WTC11 (cell line): ENCODE data around the gene KCND2. TPM values are rescaled to one million over a fixed set of nuclear protein-coding genes. Genes with fewer than 3 reads are reported as not detected.
A peak's percentile ranks its signal among the peaks of the same experiment; 100 is the strongest.

Source experiments
- ATAC-seq: fragments of 200-7000 bp; cut with Tn5 transposase; 2 replicates; pipeline ENCODE4 v1.10.0; 2021; ENCODE audit warnings: mild to moderate bottlenecking, moderate library complexity
- CTCF ChIA-PET: fragments of 300-600 bp; sonication (Branson Sonifier 250); formaldehyde crosslinking; loops from one replicate; lab custom pipeline; 2021; ENCODE audit warnings: antibody characterized with exemption; lab: Charles Lee
- POLR2A ChIA-PET: fragments of 350-600 bp; sonication (Branson Sonifier 250); formaldehyde crosslinking; loops from one replicate; lab custom pipeline; 2021; ENCODE audit warnings: antibody characterized with exemption; lab: Charles Lee
- DNase-seq: peaks from one replicate; pipeline ENCODE4 v3.0.0; 2021; ENCODE audit warnings: low spot score
- H3K27ac Mint-ChIP-seq: 2 replicates; pipeline ENCODE4 v1.8.0; 2021; ENCODE audit warnings: mixed read lengths
- H3K27me3 Mint-ChIP-seq: 2 replicates; pipeline ENCODE4 v1.8.0; 2021; ENCODE audit warnings: low read depth, mild to moderate bottlenecking, moderate library complexity, mixed read lengths
- H3K36me3 Mint-ChIP-seq: 2 replicates; pipeline ENCODE4 v1.8.0; 2021; ENCODE audit warnings: mixed read lengths
- H3K4me1 Mint-ChIP-seq: 2 replicates; pipeline ENCODE4 v1.8.0; 2022; ENCODE audit warnings: mixed read lengths
- H3K4me3 Mint-ChIP-seq: 2 replicates; pipeline ENCODE4 v1.8.0; 2021; ENCODE audit warnings: mild to moderate bottlenecking, moderate library complexity, mixed read lengths
- H3K9me3 Mint-ChIP-seq: 2 replicates; pipeline ENCODE4 v1.8.0; 2021; ENCODE audit warnings: mixed read lengths
- E2F5 ChIP-seq: sonication (generic); formaldehyde crosslinking; IDR thresholded peaks from 2 replicates; pipeline ENCODE4 v1.8.1; 2022; ENCODE audit warnings: mild to moderate bottlenecking, moderate library complexity, missing genetic modification reagents
- ELF4 ChIP-seq: sonication (generic); formaldehyde crosslinking; IDR thresholded peaks from 2 replicates; pipeline ENCODE4 v1.8.1; 2022; ENCODE audit warnings: low read depth, mild to moderate bottlenecking, moderate library complexity, missing genetic modification reagents
- ERG ChIP-seq: fragments of 250-450 bp; sonication (Bioruptor Pico); IDR thresholded peaks from 2 replicates; pipeline ENCODE4 v1.8.0; 2021; ENCODE audit warnings: mild to moderate bottlenecking
- GRHL2 ChIP-seq: fragments of 250-450 bp; sonication (Bioruptor Pico); IDR thresholded peaks from 2 replicates; pipeline ENCODE4 v1.8.0; 2022; ENCODE audit warnings: mild to moderate bottlenecking, moderate library complexity; ENCODE audit not compliant: insufficient replicate concordance, severe bottlenecking
- IRF1 ChIP-seq: sonication (generic); formaldehyde crosslinking; IDR thresholded peaks from 2 replicates; pipeline ENCODE4 v1.8.0; 2023; ENCODE audit warnings: missing genetic modification reagents
- MYBL2 ChIP-seq: sonication (generic); formaldehyde crosslinking; IDR thresholded peaks from 2 replicates; pipeline ENCODE4 v1.8.1; 2023; ENCODE audit warnings: mild to moderate bottlenecking, moderate library complexity, missing genetic modification reagents
- NFYB ChIP-seq: sonication (generic); formaldehyde crosslinking; conservative IDR thresholded peaks from 2 replicates; pipeline ENCODE4 v1.8.0; 2022; ENCODE audit warnings: low read depth, missing genetic modification reagents
- OVOL2 ChIP-seq: fragments of 250-450 bp; sonication (Bioruptor Pico); IDR thresholded peaks from 2 replicates; pipeline ENCODE4 v1.9.0; 2021; ENCODE audit warnings: mild to moderate bottlenecking, borderline replicate concordance
- SMAD4 ChIP-seq: sonication (generic); formaldehyde crosslinking; IDR thresholded peaks from 2 replicates; pipeline ENCODE4 v1.8.0; 2022; ENCODE audit warnings: mild to moderate bottlenecking, missing genetic modification reagents
- SOX15 ChIP-seq: fragments of 250-450 bp; sonication (Bioruptor Pico); IDR thresholded peaks from 2 replicates; pipeline ENCODE4 v1.9.0; 2021; ENCODE audit warnings: mild to moderate bottlenecking
- USF2 ChIP-seq: sonication (generic); formaldehyde crosslinking; IDR thresholded peaks from 2 replicates; pipeline ENCODE4 v1.8.1; 2023; ENCODE audit warnings: mild to moderate bottlenecking, missing genetic modification reagents, moderate library complexity
- ZBTB21 ChIP-seq: sonication (generic); formaldehyde crosslinking; IDR thresholded peaks from 2 replicates; pipeline ENCODE4 v1.8.1; 2023; ENCODE audit warnings: mild to moderate bottlenecking, missing genetic modification reagents, borderline replicate concordance
- ZNF219 ChIP-seq: sonication (generic); formaldehyde crosslinking; IDR thresholded peaks from 2 replicates; pipeline ENCODE4 v1.8.0; 2023; ENCODE audit warnings: missing genetic modification reagents, mild to moderate bottlenecking, borderline replicate concordance
- ZNF425 ChIP-seq: fragments of 250-450 bp; sonication (Bioruptor Pico); conservative IDR thresholded peaks from 2 replicates; pipeline ENCODE4 v1.9.0; 2021; ENCODE audit warnings: mild to moderate bottlenecking
- total RNA-seq: library from RNA; stranded (reverse); gene quantifications from 3 replicates; pipeline ENCODE4 v1.2.3, GENCODE V29; 2021
- TF ChIP-seq, protein P1 (sequence below): sonication (generic); formaldehyde crosslinking; conservative IDR thresholded peaks from 2 replicates; pipeline ENCODE4 v1.8.1; 2022; ENCODE audit warnings: mild to moderate bottlenecking, missing genetic modification reagents
- TF ChIP-seq, protein P2 (sequence below): fragments of 250-450 bp; sonication (Bioruptor Pico); IDR thresholded peaks from 2 replicates; pipeline ENCODE4 v1.9.0; 2021; ENCODE audit warnings: mild to moderate bottlenecking
- TF ChIP-seq, protein P3 (sequence below): sonication (generic); formaldehyde crosslinking; IDR thresholded peaks from 2 replicates; pipeline ENCODE4 v1.8.1; 2022; ENCODE audit warnings: missing genetic modification reagents, borderline replicate concordance
- TF ChIP-seq, protein P4 (sequence below): sonication (generic); formaldehyde crosslinking; IDR thresholded peaks from 2 replicates; pipeline ENCODE4 v1.8.1; 2023; ENCODE audit warnings: mild to moderate bottlenecking, missing genetic modification reagents, borderline replicate concordance
- TF ChIP-seq, protein P5 (sequence below): fragments of 250-450 bp; sonication (Bioruptor Pico); IDR thresholded peaks from 2 replicates; pipeline ENCODE4 v1.9.0; 2021; ENCODE audit warnings: mild to moderate bottlenecking

KCND2 gene
- total RNA-seq, 1 experiment from 2014 or later = 4.6 TPM

DNA sequence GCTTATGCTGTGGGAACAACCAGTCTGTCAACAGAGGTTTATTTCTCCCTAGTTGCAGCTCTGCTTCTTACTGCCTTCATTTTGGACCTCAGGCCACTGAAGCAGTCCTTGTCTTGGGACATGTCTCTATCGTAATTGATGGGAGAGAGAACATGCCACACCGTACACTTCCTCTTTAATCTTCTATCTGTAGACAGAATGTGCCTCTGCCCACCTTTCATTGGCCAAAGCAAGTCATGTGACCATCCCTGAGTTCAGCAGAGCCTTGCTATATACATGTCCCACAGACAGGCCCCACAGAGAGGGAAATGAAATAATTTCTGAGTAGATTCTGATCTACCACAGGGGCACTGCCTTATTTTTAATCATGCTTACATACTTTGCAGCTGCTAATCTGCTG is 98.0 kb downstream of the KCND2 start:
- no peaks in the 10 kb centered on the region for H3K9me3 Mint-ChIP-seq
- H3K36me3 Mint-ChIP-seq = no peaks in the 10 kb centered on the region
- no peak overlapping the region for H3K4me3 Mint-ChIP-seq
- H3K27ac Mint-ChIP-seq = no peak overlapping the region
- ATAC-seq (peak; percentile 39; the same call in 1 of the 2 replicates), DNase-seq (no peak)
- no peak for TF ChIP-seq ELF4 (CRISPR knock-in tag)
- no peak for TF ChIP-seq NFYB
- no peak for TF ChIP-seq ZNF219
- TF ChIP-seq, protein P1, sequence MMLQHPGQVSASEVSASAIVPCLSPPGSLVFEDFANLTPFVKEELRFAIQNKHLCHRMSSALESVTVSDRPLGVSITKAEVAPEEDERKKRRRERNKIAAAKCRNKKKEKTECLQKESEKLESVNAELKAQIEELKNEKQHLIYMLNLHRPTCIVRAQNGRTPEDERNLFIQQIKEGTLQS (CRISPR knock-in tag) = no peak
- peak; percentile 58; the same call in 1 of the 2 replicates for TF ChIP-seq USF2 (CRISPR knock-in tag)
- H3K27me3 Mint-ChIP-seq = no peaks in the 10 kb centered on the region
- CTCF ChIA-PET = no interaction called here
- peaks cover 13% of the 10 kb centered on the region for H3K4me1 Mint-ChIP-seq
- POLR2A ChIA-PET = no interaction called here

- Mint-ChIP-seq H3K27me3 (no peaks in the 10 kb centered on the region), H3K4me3 (no peak overlapping the region), H3K27ac (no peak overlapping the region), H3K9me3 (no peaks in the 10 kb centered on the region), H3K4me1 (peaks cover 13% of the 10 kb centered on the region), H3K36me3 (no peaks in the 10 kb centered on the region)
- POLR2A ChIA-PET = no interaction called here
- CTCF ChIA-PET = no interaction called here
- no peak for ATAC-seq
- DNase-seq = no peak
- TF ChIP-seq IRF1 (no peak), GRHL2 (no peak), ZNF425 (CRISPR knock-in tag) (no peak), E2F5 (CRISPR knock-in tag) (no peak), SMAD4 (CRISPR knock-in tag) (no peak), MYBL2 (CRISPR knock-in tag) (no peak), SOX15 (no peak), ERG (CRISPR knock-in tag) (no peak), OVOL2 (CRISPR knock-in tag) (no peak), ZBTB21 (CRISPR knock-in tag) (no peak)
- TF ChIP-seq, protein P2, sequence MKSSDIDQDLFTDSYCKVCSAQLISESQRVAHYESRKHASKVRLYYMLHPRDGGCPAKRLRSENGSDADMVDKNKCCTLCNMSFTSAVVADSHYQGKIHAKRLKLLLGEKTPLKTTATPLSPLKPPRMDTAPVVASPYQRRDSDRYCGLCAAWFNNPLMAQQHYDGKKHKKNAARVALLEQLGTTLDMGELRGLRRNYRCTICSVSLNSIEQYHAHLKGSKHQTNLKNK = no peak
- TF ChIP-seq, protein P3, sequence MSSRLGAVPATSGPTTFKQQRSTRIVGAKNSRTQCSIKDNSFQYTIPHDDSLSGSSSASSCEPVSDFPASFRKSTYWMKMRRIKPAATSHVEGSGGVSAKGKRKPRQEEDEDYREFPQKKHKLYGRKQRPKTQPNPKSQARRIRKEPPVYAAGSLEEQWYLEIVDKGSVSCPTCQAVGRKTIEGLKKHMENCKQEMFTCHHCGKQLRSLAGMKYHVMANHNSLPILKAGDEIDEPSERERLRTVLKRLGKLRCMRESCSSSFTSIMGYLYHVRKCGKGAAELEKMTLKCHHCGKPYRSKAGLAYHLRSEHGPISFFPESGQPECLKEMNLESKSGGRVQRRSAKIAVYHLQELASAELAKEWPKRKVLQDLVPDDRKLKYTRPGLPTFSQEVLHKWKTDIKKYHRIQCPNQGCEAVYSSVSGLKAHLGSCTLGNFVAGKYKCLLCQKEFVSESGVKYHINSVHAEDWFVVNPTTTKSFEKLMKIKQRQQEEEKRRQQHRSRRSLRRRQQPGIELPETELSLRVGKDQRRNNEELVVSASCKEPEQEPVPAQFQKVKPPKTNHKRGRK (CRISPR knock-in tag) = no peak
- TF ChIP-seq, protein P4, sequence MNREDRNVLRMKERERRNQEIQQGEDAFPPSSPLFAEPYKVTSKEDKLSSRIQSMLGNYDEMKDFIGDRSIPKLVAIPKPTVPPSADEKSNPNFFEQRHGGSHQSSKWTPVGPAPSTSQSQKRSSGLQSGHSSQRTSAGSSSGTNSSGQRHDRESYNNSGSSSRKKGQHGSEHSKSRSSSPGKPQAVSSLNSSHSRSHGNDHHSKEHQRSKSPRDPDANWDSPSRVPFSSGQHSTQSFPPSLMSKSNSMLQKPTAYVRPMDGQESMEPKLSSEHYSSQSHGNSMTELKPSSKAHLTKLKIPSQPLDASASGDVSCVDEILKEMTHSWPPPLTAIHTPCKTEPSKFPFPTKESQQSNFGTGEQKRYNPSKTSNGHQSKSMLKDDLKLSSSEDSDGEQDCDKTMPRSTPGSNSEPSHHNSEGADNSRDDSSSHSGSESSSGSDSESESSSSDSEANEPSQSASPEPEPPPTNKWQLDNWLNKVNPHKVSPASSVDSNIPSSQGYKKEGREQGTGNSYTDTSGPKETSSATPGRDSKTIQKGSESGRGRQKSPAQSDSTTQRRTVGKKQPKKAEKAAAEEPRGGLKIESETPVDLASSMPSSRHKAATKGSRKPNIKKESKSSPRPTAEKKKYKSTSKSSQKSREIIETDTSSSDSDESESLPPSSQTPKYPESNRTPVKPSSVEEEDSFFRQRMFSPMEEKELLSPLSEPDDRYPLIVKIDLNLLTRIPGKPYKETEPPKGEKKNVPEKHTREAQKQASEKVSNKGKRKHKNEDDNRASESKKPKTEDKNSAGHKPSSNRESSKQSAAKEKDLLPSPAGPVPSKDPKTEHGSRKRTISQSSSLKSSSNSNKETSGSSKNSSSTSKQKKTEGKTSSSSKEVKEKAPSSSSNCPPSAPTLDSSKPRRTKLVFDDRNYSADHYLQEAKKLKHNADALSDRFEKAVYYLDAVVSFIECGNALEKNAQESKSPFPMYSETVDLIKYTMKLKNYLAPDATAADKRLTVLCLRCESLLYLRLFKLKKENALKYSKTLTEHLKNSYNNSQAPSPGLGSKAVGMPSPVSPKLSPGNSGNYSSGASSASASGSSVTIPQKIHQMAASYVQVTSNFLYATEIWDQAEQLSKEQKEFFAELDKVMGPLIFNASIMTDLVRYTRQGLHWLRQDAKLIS (CRISPR knock-in tag) = no peak
- TF ChIP-seq, protein P5, sequence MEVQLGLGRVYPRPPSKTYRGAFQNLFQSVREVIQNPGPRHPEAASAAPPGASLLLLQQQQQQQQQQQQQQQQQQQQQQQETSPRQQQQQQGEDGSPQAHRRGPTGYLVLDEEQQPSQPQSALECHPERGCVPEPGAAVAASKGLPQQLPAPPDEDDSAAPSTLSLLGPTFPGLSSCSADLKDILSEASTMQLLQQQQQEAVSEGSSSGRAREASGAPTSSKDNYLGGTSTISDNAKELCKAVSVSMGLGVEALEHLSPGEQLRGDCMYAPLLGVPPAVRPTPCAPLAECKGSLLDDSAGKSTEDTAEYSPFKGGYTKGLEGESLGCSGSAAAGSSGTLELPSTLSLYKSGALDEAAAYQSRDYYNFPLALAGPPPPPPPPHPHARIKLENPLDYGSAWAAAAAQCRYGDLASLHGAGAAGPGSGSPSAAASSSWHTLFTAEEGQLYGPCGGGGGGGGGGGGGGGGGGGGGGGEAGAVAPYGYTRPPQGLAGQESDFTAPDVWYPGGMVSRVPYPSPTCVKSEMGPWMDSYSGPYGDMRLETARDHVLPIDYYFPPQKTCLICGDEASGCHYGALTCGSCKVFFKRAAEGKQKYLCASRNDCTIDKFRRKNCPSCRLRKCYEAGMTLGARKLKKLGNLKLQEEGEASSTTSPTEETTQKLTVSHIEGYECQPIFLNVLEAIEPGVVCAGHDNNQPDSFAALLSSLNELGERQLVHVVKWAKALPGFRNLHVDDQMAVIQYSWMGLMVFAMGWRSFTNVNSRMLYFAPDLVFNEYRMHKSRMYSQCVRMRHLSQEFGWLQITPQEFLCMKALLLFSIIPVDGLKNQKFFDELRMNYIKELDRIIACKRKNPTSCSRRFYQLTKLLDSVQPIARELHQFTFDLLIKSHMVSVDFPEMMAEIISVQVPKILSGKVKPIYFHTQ (CRISPR knock-in tag) = no peak
- TF ChIP-seq, protein P1 (CRISPR knock-in tag) = no peak
Observed at GRCh38 chr7:120373174-120373573, 100.2 kb downstream of the KCND2 start.
